ENCODE results near the gene CCDC197.

Gene CCDC197

GRCh38 chr14:93961620-93962019 is 35.5 kb upstream of the CCDC197 start:
- DNase-seq (ENCODE audit: low spot score): no peak

GRCh38 chr14:93962701-93963601 is 34.1 kb upstream of the CCDC197 start:
- peak; percentile 85 for DNase-seq (ENCODE audit: low spot score)

GRCh38 chr14:93963692-93964091 is 33.4 kb upstream of the CCDC197 start:
- no peak for DNase-seq (ENCODE audit: low spot score)

GRCh38 chr14:93964281-93964680 is 32.8 kb upstream of the CCDC197 start:
- DNase-seq (ENCODE audit: low spot score): no peak

GRCh38 chr14:93964820-93965286 is 32.2 kb upstream of the CCDC197 start:
- DNase-seq (ENCODE audit: low spot score): no peak

- DNase-seq (ENCODE audit: low spot score): no peak
Observed at GRCh38 chr14:93965287-93965821, 31.7 kb upstream of the CCDC197 start.

- no peak for DNase-seq (ENCODE audit: low spot score)
Observed at GRCh38 chr14:93965946-93966474, 31.1 kb upstream of the CCDC197 start.

- no peak for DNase-seq (ENCODE audit: low spot score)
Observed at GRCh38 chr14:93967637-93968250, 29.4 kb upstream of the CCDC197 start.

- DNase-seq (ENCODE audit: low spot score): no peak
Observed at GRCh38 chr14:93969082-93969828, 27.8 kb upstream of the CCDC197 start.

- DNase-seq (ENCODE audit: low spot score): peak; percentile 75
Observed at GRCh38 chr14:93970585-93970964, 26.5 kb upstream of the CCDC197 start.

- peak; percentile 85 for DNase-seq (ENCODE audit: low spot score)
Observed at GRCh38 chr14:93970965-93971634, 26.0 kb upstream of the CCDC197 start.

GRCh38 chr14:93971635-93972027 is 25.5 kb upstream of the CCDC197 start:
- DNase-seq (ENCODE audit: low spot score): peak; percentile 70

GRCh38 chr14:93972618-93973205 is 24.4 kb upstream of the CCDC197 start:
- DNase-seq (ENCODE audit: low spot score): no peak

GRCh38 chr14:93973607-93974006 is 23.5 kb upstream of the CCDC197 start:
- no peak for DNase-seq (ENCODE audit: low spot score)

GRCh38 chr14:93974299-93974698 is 22.8 kb upstream of the CCDC197 start:
- no peak for DNase-seq (ENCODE audit: low spot score)

GRCh38 chr14:93974833-93975232 is 22.3 kb upstream of the CCDC197 start:
- DNase-seq (ENCODE audit: low spot score): no peak

- peak; percentile 86 for DNase-seq (ENCODE audit: low spot score)
Observed at GRCh38 chr14:93975791-93976476, 21.2 kb upstream of the CCDC197 start.

GRCh38 chr14:93976477-93977057 is 20.5 kb upstream of the CCDC197 start, which contains the start of gene ASB2:
ASB2 (minus strand) TSS chr14:93976570; CDS start chr14:93964539, 12,031 bp downstream.
- peak; percentile 81 for DNase-seq (ENCODE audit: low spot score)

GRCh38 chr14:93977171-93977570 is 19.9 kb upstream of the CCDC197 start:
- no peak for DNase-seq (ENCODE audit: low spot score)
